Measurements from ENCODE around the gene TLE6.
"Not testable (repeated sequence)": the region's sequence is repeated elsewhere in the genome, so short reads cannot be mapped to it uniquely, and the experiment has no call there.

The TLE6 gene

DNA sequence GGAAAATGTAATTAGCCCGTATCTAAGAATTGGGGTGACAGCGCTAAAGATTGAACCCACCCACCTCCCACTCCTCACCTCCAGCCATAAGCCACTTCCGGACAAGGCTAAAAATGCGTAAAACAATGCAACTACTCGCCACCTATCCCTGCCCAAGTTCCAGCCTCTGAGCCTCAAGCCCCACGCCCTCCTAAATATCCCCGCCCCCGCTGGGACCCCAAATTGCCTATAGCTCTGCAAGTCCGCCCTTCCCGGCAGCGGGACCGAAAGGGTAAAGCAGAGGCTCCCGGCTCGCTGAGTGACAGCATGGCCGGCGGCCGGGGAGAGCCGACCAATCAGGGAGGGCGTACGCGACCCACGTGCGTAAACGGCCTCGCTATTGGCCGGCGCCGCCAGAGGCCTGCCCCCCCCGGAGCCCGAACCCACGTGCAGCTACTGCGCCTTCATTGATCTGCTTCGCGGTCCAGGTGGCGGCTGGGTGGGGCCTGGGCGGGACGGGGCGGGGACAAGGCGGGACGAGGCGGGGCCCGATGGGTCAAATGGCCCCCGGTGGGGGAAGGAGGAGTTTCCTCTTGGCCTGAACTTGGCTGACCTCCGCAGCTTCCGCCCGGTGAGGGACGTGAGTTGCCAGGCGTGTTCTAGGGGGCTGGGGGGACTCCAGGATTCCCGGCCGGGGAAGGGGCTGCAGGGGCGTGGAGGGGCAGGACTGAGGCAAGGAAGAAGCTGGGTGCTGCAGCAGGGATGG, at the start of gene TLE6:
Gene TLE6, plus strand, starts transcription at position 564 of the 745 bp plus-strand sequence. CDS start 670 bp downstream, outside the sequence.
- peak; percentile 95 for DNase-seq
- ATAC-seq: peak; percentile 99

DNA sequence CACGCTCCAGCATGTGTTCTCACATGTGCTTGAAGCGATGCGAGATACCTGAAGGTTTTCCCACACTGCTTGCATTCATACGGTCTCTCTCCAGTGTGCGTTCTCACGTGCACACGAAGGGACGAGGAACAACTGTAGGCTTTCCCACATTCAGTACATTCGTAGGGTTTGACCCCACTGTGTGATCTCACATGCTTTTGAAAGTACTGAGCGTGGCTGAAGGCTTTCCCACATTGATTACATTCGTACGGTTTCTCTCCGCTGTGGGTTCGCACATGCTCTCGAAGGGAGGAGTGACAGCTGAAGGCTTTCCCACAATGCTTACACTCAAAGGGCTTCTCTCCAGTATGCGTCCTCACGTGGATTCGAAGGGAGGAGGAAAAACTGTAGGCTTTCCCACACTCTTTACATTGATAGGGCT, 43.9 kb upstream of the TLE6 start:
- no peak for ATAC-seq
- DNase-seq: no peak

DNA sequence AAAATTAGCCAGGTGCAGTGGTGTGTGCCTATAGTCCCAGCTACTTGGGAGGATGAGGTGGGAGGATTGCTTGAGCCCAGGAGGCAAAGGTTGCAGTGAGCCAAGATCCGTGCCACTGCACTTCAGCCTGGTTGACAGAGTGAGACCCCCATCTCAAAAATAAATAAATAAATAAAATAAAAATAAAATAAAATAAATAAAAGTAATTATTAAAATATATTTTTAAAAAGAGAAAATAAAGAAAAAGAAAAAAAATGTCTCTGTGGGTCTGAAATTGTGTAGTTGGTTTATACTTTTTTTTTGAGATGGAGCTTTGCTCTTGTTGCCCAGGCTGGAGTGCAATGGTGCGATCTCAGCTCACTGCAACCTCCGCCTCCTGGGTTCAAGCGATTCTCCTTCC, 41.5 kb upstream of the TLE6 start:
- not testable (repeated sequence) for DNase-seq, ATAC-seq

DNA sequence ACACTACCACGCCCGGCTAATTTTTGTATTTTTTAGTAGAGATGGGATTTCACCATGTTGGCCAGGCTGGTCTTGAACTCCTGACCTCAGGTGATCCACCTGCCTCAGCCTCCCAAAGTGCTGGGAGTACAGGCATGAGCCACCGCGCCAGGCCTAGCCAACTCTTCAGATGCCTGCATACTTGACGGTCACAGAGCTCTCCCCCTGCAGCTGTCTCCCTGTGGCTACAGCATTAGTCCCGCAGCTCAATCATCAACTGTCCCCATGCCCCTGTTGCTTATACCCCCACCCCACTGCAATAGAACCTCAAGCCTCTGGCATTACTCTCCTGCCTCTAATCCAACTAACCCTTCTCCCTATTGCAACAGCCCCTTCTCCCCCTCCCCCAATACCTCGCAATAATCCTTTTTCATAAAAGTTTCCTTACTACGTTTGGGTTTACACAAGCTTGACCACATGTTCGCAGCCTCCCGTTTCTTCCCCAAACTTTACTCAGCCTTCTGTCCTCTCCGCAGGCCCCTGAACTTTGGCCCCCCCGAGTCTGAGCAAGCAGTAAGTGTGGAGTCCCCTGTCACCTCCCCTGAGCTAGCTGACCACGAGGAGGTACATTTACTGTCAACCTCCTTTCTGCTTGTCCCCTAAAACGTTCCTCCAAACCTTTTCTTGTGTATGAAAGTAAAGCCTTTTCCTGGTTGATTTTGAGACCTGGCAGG, 34.3 kb upstream of the TLE6 start:
- DNase-seq (no peak), ATAC-seq (no peak)

DNA sequence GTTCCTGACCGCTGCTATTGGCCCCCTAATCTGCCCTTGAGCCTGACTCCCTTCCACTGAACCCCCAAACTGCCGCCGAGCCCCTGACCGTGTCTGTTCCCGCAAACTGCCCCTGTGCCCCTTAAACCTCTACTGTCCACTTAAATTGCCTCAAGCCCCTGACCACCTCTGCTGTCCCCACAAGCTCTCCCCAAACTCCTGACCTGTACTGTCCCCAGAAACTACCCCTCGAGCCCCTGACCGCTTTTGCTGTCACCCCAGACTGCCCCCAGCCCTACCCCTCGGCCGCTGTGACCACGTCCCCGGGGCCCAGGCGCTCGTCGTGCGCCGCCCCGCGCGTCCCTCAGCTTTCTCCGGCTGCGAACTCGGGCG, 33.0 kb upstream of the TLE6 start:
- ATAC-seq (no peak), DNase-seq (no peak)

DNA sequence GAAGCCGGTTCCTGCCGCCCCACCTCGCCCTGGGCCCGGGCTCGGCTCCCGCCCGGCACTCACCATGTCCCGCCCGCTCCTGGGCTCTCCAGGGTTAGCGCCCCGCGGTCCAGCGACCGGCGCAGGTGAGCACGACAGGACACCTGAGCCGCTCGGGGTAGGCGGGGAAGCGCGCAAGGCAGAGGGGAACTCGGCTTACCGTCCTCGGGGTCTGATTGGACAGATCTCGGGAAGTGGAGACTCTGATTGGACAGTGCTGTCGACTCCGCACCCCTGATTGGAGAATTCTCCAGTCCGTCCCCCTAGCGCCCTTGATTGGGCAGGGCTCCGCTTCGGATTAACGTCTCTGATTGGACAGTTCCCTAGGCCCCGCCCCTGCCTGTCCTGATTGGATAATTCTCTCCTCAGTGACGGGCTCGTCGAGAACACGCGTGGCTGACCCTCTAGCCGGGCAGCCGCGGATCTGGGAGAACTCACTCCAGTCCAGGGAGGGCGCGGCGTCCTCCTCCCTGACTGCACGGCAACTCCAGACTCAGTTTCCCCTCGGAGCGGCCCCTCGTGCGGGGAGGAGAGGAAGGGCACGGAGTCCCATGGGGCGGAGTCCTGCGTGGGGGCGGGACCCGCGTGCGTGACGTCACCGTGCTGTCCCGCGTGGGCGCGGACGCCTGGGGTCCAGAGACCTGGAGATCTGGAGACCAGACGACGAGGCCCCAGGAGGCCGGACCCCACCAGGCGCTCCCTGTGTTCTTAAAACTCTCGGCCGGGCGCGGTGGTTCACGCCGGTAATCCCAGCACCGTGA, 32.4 kb upstream of the TLE6 start, which contains the start of gene ZNF77:
Gene ZNF77, minus strand, starts transcription at position 197 of the 800 bp plus-strand sequence. Its CDS starts 131 bp downstream, at position 66.
- peak; percentile 99 for ATAC-seq

DNA sequence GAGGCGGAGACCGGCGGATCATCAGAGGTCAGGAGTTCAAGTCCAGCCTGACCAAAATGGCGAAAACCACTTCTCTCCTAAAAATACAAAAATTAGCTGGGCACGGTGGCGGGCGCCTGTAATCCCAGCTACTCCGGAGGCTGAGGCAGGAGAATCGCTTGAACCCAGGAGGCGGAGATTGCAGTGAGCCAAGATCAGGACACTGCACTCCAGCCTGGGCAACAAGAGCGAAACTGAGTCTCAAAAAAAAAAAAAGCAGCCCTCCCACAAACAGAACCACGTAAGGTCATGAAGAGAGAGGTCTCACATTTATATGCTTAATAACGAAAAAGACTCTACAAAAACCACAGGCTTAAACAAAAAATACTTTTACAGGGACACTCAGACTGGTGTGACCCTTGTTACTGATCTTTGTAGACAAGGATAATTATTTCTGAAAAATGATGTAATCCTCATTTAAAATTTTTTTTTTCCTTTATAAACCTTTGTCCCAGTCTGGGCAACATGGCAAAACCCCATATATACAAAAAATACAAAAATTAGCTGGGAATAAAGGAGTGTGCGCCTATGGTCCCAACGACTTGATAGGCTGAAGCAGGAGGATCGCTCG, 31.7 kb upstream of the TLE6 start:
- no peak for DNase-seq

More for the DNA sequence above, 32.4 kb upstream of the TLE6 start, which contains the start of gene ZNF77:
- peak; percentile 98 for DNase-seq

DNA sequence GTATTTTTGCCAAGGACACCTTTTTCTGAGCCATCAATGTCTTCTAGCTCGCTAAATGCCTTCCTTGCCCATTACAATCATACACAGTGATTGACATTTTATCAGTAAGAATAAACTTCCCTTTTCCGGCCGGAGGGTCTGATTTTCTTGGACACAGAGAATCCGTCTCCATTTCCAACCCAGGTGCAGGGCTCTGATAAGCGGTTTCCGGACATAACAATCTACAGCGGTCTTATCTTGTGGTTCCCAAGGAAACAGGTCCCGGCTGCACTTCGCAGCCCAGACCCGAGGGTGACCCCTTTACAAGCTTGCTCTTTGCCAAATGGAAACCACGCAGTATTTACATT, 27.5 kb upstream of the TLE6 start:
- no peak for ATAC-seq
- no peak for DNase-seq

More for the DNA sequence above, 31.7 kb upstream of the TLE6 start:
- ATAC-seq: no peak

DNA sequence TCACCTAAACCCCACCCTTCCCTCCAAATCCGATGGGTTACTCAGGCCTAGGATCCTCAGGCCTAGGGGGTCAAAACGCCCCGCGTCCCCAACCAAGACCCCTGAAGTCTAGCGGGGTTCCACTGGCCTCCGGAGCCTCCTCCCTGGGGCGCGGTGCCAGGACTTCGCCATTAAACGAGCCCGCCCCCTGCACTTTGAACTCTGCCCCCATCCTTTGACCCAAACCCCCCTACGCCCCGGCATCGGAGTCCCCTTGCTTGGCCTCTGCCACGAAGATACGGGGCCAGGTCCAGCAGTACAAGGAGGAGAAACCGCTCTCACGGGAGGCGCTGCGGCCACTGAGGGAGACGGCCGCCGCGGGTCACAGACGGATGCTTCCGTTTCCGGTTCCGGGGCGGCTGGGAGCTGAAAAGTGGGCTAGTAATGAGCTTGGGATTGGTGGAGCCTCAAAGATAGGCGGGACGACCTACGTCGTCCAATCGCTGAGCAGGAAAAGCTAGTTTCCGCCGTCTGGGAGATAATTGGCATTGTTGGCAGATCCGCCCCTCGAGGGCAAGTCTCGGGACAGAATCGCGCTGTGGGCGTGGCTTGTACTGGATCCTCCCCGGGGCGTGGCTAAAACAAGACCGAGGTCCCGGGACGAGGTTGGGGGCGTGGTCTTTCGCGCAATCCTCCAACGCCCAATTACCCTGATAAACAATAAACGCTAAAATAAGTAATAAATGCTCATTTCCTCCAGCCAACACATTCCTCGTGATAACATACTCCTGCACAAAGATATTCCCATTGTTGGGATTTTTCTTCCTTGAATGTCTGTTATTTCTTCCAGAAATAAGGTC, 26.9 kb upstream of the TLE6 start:
- DNase-seq (peak; percentile 100), ATAC-seq (peak; percentile 99)

DNA sequence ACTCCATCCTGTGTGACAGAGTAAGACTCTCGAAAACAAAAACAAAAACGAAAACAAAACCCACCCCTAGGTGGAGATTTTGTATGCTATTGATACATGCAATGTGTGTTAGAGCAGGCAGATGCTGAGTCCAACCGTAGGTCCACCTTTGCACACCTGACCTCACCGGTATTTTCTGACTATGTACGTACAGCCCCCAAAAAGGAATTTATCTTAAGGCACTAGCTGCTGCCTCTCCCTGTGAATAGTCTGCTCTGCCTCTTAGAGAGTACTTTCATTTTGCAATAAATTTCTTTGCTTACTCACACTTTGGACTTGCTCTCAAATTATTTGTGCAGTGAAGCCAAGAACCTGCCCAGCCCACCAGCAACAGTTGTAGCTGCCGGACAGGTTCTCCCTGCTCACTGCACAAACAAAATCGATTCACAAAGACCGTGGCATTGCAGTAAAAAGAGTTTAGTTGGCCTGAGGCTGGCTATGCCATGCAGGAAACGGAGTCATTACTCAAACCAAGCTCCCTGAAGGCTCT, 24.3 kb upstream of the TLE6 start:
- DNase-seq (no peak), ATAC-seq (no peak)

DNA sequence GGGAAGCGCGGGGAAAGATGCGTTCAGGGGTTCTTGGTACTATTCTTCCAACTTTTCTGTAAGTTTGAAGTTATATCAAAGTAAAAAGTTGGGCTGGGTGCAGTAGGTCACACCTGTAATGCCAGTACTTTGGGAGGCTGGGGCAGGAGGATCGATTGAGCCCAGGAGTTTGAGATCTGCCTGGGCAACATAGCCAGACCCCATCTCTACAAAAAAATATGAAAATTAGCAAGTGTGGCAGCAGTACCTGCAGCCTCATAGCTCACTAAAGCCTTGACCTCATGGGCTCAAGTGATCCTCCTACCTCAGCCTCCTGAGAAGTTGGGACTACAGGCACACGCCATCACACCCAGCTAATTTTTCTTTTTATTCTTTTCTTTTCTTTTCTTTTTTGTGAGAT, 20.2 kb upstream of the TLE6 start:
- DNase-seq (no peak), ATAC-seq (no peak)

DNA sequence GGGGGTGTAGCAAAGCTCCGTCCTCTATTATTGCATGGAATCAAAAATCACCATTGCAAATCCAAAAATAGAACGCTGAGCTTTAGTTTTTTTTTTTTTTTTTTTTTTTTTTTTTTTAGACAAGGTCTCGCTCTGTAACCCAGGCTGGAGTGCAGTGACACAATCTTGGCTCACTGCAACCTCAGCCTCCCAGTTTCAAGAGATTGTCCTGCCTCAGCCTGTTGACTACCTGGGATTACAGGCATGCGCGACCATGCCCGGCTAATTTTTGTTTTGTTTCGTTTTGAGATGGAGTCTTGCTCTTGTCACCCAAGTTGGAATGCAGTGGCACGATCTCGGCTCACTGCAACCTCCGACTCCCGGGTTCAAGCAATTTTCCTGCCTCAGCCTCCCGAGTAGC, 17.2 kb upstream of the TLE6 start:
- ATAC-seq (no peak), DNase-seq (no peak)

DNA sequence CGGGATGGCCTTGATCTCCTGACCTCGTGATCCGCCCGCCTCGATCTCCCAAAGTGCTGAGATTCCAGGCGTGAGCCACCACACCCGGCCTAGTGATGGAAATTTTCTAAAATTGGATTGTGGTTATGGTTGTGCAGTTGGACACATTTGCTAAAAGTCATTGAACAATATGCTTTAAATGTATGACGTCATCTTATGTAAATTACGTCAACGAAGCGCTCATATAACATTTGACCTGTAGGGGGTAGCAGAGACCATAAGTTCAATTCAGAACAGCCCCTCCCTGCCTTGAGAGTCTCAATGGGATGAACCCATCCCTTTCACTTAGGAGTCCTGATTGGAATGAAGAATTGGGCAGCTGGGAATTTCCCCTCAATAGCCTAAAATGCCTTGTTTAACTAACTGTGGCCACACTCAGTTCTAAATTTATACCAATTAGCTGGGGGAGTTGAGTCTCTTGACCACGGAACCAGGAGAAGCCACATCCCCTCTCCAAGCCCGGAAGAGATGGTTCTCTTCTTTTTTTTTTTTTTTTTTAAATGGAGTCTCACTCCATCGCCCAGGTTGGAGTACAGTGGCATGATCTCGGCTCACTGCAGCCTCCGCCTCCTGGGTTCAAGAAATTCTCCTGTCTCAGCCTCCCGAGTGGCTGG, 15.2 kb upstream of the TLE6 start:
- DNase-seq: peak; percentile 38
- ATAC-seq: no peak

DNA sequence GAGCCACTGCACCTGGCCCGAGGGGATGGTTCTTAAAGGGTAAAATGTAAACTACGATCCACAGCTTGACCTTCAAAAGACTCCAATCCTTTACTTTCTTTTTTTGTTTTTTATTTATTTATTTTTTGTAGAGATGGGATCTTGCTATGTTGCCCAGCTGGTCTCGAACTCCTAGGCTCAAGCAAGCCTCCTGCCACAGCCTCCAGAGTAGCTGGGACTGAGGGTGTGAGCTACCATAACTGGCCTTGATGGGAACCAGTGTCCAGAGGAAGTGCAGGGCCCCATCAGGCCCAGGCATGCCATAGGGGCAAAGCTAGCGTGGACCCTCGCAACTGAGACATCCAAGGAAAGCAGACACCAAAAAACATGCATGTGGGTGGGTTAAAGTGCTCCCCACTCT, 14.2 kb upstream of the TLE6 start:
- ATAC-seq (no peak), DNase-seq (no peak)

DNA sequence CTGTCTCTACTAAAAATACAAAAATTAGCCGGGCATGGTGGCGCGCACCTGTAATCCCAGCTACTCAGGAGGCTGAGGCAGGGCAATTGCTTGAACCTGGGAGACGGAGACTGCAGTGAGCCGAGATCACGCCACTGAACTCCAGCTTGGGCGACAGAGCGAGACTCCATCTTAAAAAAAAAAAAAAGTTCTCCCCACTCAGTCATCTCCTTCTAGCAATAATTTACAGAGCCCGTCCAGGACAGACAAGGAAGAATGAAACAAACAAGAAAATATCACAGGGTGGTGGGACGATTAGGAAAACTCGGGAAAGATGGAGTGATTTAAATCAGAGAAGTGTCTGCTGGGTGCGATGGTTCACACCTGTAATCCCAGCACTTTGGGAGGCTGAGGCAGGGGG, 13.7 kb upstream of the TLE6 start:
- DNase-seq, ATAC-seq: not testable (repeated sequence)

DNA sequence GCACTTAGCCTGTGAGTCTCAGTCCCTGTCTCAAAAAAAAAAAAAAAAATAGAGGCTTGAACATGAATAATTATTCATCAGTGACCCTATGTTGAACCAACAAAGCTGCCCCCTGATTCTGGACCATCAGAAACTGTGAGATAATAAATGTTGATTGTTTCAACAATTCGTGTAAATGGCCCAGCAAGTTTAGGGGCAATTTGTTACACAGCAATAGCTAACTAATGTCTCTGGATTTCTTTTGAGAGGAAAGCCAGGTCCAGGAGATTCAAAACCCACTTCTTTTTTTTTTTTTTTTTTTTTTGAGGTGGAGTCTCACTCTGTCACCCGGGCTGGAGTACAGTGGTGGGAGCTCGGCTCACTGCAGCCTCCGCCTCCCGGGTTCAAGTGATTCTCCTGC, 12.5 kb upstream of the TLE6 start:
- ATAC-seq (no peak), DNase-seq (no peak)

DNA sequence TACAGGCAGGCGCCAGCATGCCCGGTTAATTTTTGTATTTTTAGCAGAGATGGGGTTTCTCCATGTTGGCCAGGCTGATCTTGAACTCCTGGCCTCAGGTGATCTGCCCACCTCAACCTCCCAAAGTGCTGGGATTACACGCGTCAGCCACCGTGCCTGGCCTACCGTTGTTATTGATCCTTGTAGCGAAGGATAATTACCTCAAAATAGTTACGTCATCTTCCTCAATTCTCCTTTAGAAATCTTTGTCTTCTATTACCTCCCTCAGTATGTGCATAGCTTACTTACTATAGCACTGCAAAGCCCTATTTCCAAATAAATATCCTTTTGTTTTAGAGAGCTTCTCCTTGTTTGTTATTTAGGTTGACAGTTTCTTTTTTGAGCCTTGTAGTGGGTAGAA, 9.4 kb upstream of the TLE6 start:
- no peak for DNase-seq
- ATAC-seq: no peak

DNA sequence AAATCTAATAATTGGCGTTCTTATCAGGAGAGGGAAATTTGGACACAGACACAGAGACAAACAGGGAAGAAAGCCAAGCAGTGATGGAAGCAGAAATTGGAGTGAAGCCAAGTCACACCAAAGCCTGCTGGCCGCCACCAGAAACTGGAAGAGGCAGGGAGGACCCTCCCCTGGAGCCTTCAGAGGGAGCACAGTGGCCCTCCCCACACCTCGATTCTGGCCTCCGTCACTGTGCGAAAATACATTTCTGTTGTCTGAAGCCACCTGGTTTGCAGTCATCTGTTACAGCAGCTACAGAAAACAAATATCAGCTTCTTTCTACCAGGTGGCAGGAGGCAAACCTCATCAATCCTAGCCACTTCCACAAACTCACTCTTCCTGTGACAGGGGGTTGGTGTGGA, 8.3 kb upstream of the TLE6 start:
- no peak for DNase-seq

DNA sequence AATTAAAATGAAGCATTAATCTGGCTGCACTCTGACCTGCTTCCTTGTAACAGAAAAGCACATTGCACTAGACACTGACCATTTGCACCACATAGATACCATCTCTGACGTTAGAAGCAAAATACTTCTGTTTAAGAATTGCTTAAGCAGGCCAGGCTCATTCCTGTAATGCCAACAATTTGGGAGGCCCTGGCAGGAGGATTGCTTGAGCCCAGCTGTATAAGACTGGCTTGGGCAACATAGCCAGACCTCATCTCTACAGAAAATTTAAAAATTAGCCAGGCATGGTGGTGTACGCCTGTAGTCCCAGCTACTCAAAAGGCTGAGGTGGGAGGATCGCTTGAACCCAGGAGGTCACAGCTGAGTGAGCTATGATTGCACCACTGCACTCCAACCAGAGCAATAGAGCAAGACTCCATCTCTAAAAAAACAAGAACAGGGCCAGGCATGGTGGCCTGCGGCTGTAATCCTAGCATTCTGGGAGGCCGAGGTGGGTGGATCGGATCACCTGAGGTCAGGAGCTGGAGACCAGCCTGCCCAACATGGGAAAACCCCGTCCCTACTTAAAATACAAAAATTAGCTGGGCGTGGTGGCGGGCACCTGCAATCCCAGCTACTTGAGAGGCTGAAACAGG, 7.0 kb upstream of the TLE6 start:
- ATAC-seq (no peak), DNase-seq (no peak)

More for the DNA sequence above, 8.3 kb upstream of the TLE6 start:
- ATAC-seq: no peak

DNA sequence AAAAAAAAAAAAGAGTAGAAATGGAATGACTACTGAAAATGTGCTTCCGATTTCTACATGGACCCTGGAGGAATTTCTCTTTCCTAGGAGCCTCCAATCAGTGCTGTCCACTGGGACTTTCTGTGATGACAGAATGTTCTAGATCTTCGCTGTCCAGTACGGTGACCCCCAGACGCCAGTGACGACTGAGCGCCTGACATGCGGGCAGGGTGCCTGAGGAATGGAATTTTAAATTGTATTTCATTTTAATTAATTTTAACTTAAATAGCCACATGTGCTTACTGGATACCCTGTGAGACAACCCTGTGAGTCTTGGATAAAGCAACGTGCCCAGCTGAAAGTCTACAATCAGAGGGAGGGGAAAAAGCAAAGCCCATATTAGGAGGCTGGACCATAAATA, 4.1 kb upstream of the TLE6 start:
- DNase-seq (no peak), ATAC-seq (no peak)
